Neuronal stem cell (in vitro differentiated cells): ENCODE results near the gene SLC35E1.

ENCODE experiments used
- DNase-seq: peaks from one replicate; pipeline ENCODE4 v3.0.0-alpha.2; 2013; ENCODE audit warnings: low spot score
- H2AFZ ChIP-seq: one replicate; pipeline ENCODE4 v1.6.1; 2013; ENCODE audit warnings: mild to moderate bottlenecking, low read length, inconsistent platforms
- H2AK5ac ChIP-seq: 2 replicates; pipeline ENCODE4 v1.6.1; 2013; ENCODE audit warnings: low read depth, mild to moderate bottlenecking, inconsistent platforms, low read length, moderate library complexity, mixed read lengths
- H2BK120ac ChIP-seq: 2 replicates; pipeline ENCODE4 v1.6.1; 2013; ENCODE audit warnings: low read depth, mild to moderate bottlenecking, inconsistent platforms, low read length, moderate library complexity, mixed read lengths
- H2BK12ac ChIP-seq: one replicate; pipeline ENCODE4 v1.6.1; 2013; ENCODE audit warnings: low read length, inconsistent platforms
- H2BK15ac ChIP-seq: 2 replicates; pipeline ENCODE4 v1.6.1; 2013; ENCODE audit warnings: mild to moderate bottlenecking, low read length, inconsistent platforms, mixed read lengths
- H2BK5ac ChIP-seq: one replicate; pipeline ENCODE4 v1.6.1; 2013; ENCODE audit warnings: inconsistent platforms, mild to moderate bottlenecking, low read length, moderate library complexity
- H3K14ac ChIP-seq: one replicate; pipeline ENCODE4 v1.6.1; 2013; ENCODE audit warnings: low read length, inconsistent platforms
- H3K18ac ChIP-seq: 2 replicates; pipeline ENCODE4 v1.6.1; 2013; ENCODE audit warnings: low read length, inconsistent platforms
- H3K23ac ChIP-seq: 2 replicates; pipeline ENCODE4 v1.6.1; 2013; ENCODE audit warnings: low read depth, mild to moderate bottlenecking, mixed read lengths, low read length, inconsistent platforms; ENCODE audit not compliant: poor library complexity
- H3K27ac ChIP-seq: replicated peaks from 3 replicates; pipeline ENCODE4 v1.5.1; 2013; ENCODE audit warnings: low read length, inconsistent platforms
- H3K27me3 ChIP-seq, 3 experiments: 2 replicates each; pipeline ENCODE4 v1.6.1; 2013; ENCODE audit warnings: low read length in 3 of 3, mild to moderate bottlenecking in 2 of 3, inconsistent platforms in 1 of 3, low read depth in 1 of 3, mixed read lengths in 1 of 3, moderate library complexity in 1 of 3; ENCODE audit not compliant: control insufficient read depth in 3 of 3, insufficient read depth in 3 of 3
- H3K36me3 ChIP-seq, 2 donors: replicated peaks in 1 of 2; 2 replicates each; pipeline ENCODE4 v1.6.1; 2013; ENCODE audit warnings: low read length in 2 of 2; ENCODE audit not compliant: control insufficient read depth in 2 of 2, insufficient read depth in 2 of 2
- H3K4ac ChIP-seq: 2 replicates; pipeline ENCODE4 v1.6.1; 2013; ENCODE audit warnings: inconsistent platforms, mild to moderate bottlenecking, low read length, moderate library complexity
- H3K4me1 ChIP-seq, 2 donors: 1 replicate in 1 of 2; 2 replicates in 1 of 2; pipeline ENCODE4 v1.6.1; 2013; ENCODE audit warnings: low read length in 2 of 2, low read depth in 1 of 2; ENCODE audit not compliant: control insufficient read depth in 2 of 2, insufficient read depth in 1 of 2
- H3K4me2 ChIP-seq: one replicate; pipeline ENCODE4 v1.6.1; 2013; ENCODE audit warnings: mild to moderate bottlenecking, low read length, inconsistent platforms; ENCODE audit not compliant: insufficient read depth, poor library complexity, severe bottlenecking
- H3K4me3 ChIP-seq, 2 donors: 2 replicates each; pipeline ENCODE4 v1.5.1; 2013; ENCODE audit warnings: low read length in 2 of 2, mild to moderate bottlenecking in 2 of 2, inconsistent platforms in 1 of 2, moderate library complexity in 1 of 2
- H3K79me1 ChIP-seq: one replicate; pipeline ENCODE4 v1.6.1; 2013; ENCODE audit warnings: low read depth, mild to moderate bottlenecking, inconsistent platforms, low read length, moderate library complexity
- H3K9ac ChIP-seq: one replicate; pipeline ENCODE4 v1.6.1; 2013; ENCODE audit warnings: mild to moderate bottlenecking, low read depth, low read length, inconsistent platforms; ENCODE audit not compliant: poor library complexity
- H3K9me3 ChIP-seq, 2 donors: replicated peaks in 1 of 2; 2 replicates each; pipeline versions ENCODE3 to v1.6.1; 2013; ENCODE audit warnings: low read length in 2 of 2, mild to moderate bottlenecking in 2 of 2, inconsistent platforms in 1 of 2, low read depth in 1 of 2, mixed read lengths in 1 of 2, moderate library complexity in 1 of 2; ENCODE audit not compliant: control insufficient read depth in 2 of 2, insufficient read depth in 1 of 2
- H4K8ac ChIP-seq: one replicate; pipeline ENCODE4 v1.6.1; 2013; ENCODE audit warnings: low read depth, mild to moderate bottlenecking, inconsistent platforms, low read length, moderate library complexity
- H4K91ac ChIP-seq: one replicate; pipeline ENCODE4 v1.6.1; 2013; ENCODE audit warnings: low read length, low read depth, mild to moderate bottlenecking, inconsistent platforms; ENCODE audit not compliant: poor library complexity
- WGBS, 2 donors: extraction: QIAGEN DNeasy Blood & Tissue Kit; methylation state at CpG; one replicate each; pipeline ENCODE4 v1.1.7; 2013; ENCODE audit warnings: missing lambda C conversion rate in 2 of 2, mixed read lengths in 1 of 2; ENCODE audit not compliant: insufficient read length in 2 of 2, insufficient replicate concordance in 1 of 2; ENCODE audit errors: extremely low coverage in 2 of 2; 5-methylcytosine and 5-hydroxymethylcytosine counted together

The SLC35E1 gene

GRCh38 chr19:16585808-16586476, 13.7 kb upstream of the SLC35E1 start:
- WGBS, 2 donors = no CpG with 5 or more reads among the region's 11 CpGs

GRCh38 chr19:16585094-16585801, 13.0 kb upstream of the SLC35E1 start:
- H2BK5ac ChIP-seq = no peak overlapping the region
- peak overlapping the region; percentile 60 for H3K18ac ChIP-seq
- H3K23ac ChIP-seq = no peak overlapping the region
- H3K4me1 ChIP-seq = peaks cover 27 to 41% of the 10 kb centered on the region in 2 donors
- H3K4me2 ChIP-seq = no peak overlapping the region
- no peak overlapping the region for H2BK15ac ChIP-seq
- DNase-seq = no peak
- no peak overlapping the region for H2AK5ac ChIP-seq
- H3K79me1 ChIP-seq = peaks cover 24% of the 10 kb centered on the region
- no CpG with 5 or more reads among the region's 13 CpGs for WGBS, 2 donors
- H3K9me3 ChIP-seq = no peaks in the 10 kb centered on the region
- no peak overlapping the region for H4K8ac ChIP-seq
- H3K27ac ChIP-seq = peak overlapping the region; percentile 2
- no peak overlapping the region for H2BK12ac ChIP-seq
- H3K4ac ChIP-seq = no peak overlapping the region
- H2AFZ ChIP-seq = no peak overlapping the region
- H3K27me3 ChIP-seq = no peaks in the 10 kb centered on the region
- peak overlapping the region; percentile 60 for H3K9ac ChIP-seq
- H3K4me3 ChIP-seq = no peak overlapping the region
- no peak overlapping the region for H2BK120ac ChIP-seq
- H3K14ac ChIP-seq = no peak overlapping the region
- H3K36me3 ChIP-seq = no peaks in the 10 kb centered on the region
- H4K91ac ChIP-seq = no peak overlapping the region

More at GRCh38 chr19:16585808-16586476, 13.7 kb upstream of the SLC35E1 start:
- Histone ChIP-seq H3K36me3 (no peaks in the 10 kb centered on the region), H3K23ac (peak overlapping the region; percentile 70), H2BK5ac (no peak overlapping the region), H3K4me3 (no peak overlapping the region), H3K4me2 (no peak overlapping the region), H3K27me3 (no peaks in the 10 kb centered on the region), H4K8ac (no peak overlapping the region), H3K14ac (no peak overlapping the region), H3K27ac (peak overlapping the region; percentile 5), H3K9me3 (no peaks in the 10 kb centered on the region), H3K79me1 (peaks cover 24% of the 10 kb centered on the region), H2BK15ac (no peak overlapping the region), H3K18ac (no peak overlapping the region), H2AK5ac (peak overlapping the region; percentile 1), H2BK12ac (no peak overlapping the region), H2BK120ac (no peak overlapping the region), H2AFZ (no peak overlapping the region), H4K91ac (no peak overlapping the region), H3K4me1 (peaks cover 27 to 41% of the 10 kb centered on the region in 2 donors), H3K4ac (no peak overlapping the region), H3K9ac (no peak overlapping the region)
- no peak for DNase-seq

GRCh38 chr19:16584248-16585093, 12.3 kb upstream of the SLC35E1 start:
- Histone ChIP-seq H3K4me2 (peak overlapping the region; percentile 88), H3K4me3 (peak overlapping the region in 1 of 2 donors; percentile 33), H3K9me3 (no peaks in the 10 kb centered on the region), H3K27me3 (no peaks in the 10 kb centered on the region), H2BK120ac (no peak overlapping the region), H2AFZ (peak overlapping the region; percentile 27), H3K9ac (no peak overlapping the region), H3K14ac (no peak overlapping the region), H2BK15ac (no peak overlapping the region), H4K91ac (no peak overlapping the region), H4K8ac (no peak overlapping the region), H3K23ac (no peak overlapping the region), H2AK5ac (no peak overlapping the region), H3K18ac (peak overlapping the region; percentile 60), H3K27ac (no peak overlapping the region), H3K79me1 (peaks cover 27% of the 10 kb centered on the region), H2BK5ac (no peak overlapping the region), H3K4me1 (peaks cover 24 to 41% of the 10 kb centered on the region in 2 donors), H3K36me3 (peaks cover 0 to 3% of the 10 kb centered on the region in 2 donors), H3K4ac (no peak overlapping the region), H2BK12ac (no peak overlapping the region)
- no CpG with 5 or more reads among the region's 15 CpGs for WGBS, 2 donors
- peak; percentile 67 for DNase-seq
